GM19468 (cell line): ENCODE data around the gene MPZL2.
"Not testable (repeated sequence)": the region's sequence is repeated elsewhere in the genome, so short reads cannot be mapped to it uniquely, and the experiment has no call there.

ENCODE experiments used
- ATAC-seq: cut with Tn5 transposase; IDR thresholded peaks from one replicate; pipeline ENCODE4 v1.9.1; 2021; ENCODE audit warnings: mild to moderate bottlenecking, moderate library complexity, moderate number of reproducible peaks; ENCODE audit not compliant: unreplicated experiment; ENCODE audit errors: extremely low read depth

MPZL2 gene

GRCh38 chr11:118263695-118264568, at the start of gene MPZL2:
Gene MPZL2, minus strand, starts transcription at chr11:118264297. Its CDS starts 144 bp downstream, at chr11:118264153.
- ATAC-seq: no peak

- ATAC-seq: no peak
Measured at GRCh38 chr11:118313242-118313641, 49.1 kb upstream of the MPZL2 start.

- no peak for ATAC-seq
Measured at GRCh38 chr11:118312328-118312727, 48.2 kb upstream of the MPZL2 start.

GRCh38 chr11:118311518-118311917, 47.4 kb upstream of the MPZL2 start:
- ATAC-seq: no peak

- no peak for ATAC-seq
Measured at GRCh38 chr11:118310781-118311485, 46.8 kb upstream of the MPZL2 start.

GRCh38 chr11:118310271-118310670, 46.2 kb upstream of the MPZL2 start:
- no peak for ATAC-seq

- ATAC-seq: not testable (repeated sequence)
Measured at GRCh38 chr11:118308995-118309528, 45.0 kb upstream of the MPZL2 start.

- no peak for ATAC-seq
Measured at GRCh38 chr11:118306556-118306955, 42.5 kb upstream of the MPZL2 start.

GRCh38 chr11:118305726-118306125, 41.6 kb upstream of the MPZL2 start:
- ATAC-seq: no peak

GRCh38 chr11:118304568-118305248, 40.6 kb upstream of the MPZL2 start, which contains the start of gene CD3E:
Gene CD3E, plus strand, starts transcription at chr11:118304730. Its CDS starts 223 bp downstream, at chr11:118304953.
- ATAC-seq: no peak

- no peak for ATAC-seq
Measured at GRCh38 chr11:118304227-118304567, 40.1 kb upstream of the MPZL2 start.

- no peak for ATAC-seq
Measured at GRCh38 chr11:118301600-118302195, 37.6 kb upstream of the MPZL2 start.

- no peak for ATAC-seq
Measured at GRCh38 chr11:118295815-118296454, 31.8 kb upstream of the MPZL2 start.

GRCh38 chr11:118295199-118295598, 31.1 kb upstream of the MPZL2 start:
- no peak for ATAC-seq

- ATAC-seq: no peak
Measured at GRCh38 chr11:118294053-118294452, 30.0 kb upstream of the MPZL2 start.

GRCh38 chr11:118291477-118292135, 27.5 kb upstream of the MPZL2 start:
- ATAC-seq: no peak

GRCh38 chr11:118290923-118291322, 26.8 kb upstream of the MPZL2 start:
- no peak for ATAC-seq

GRCh38 chr11:118289401-118289800, 25.3 kb upstream of the MPZL2 start:
- no peak for ATAC-seq

- no peak for ATAC-seq
Measured at GRCh38 chr11:118287006-118287405, 22.9 kb upstream of the MPZL2 start.
